MM.1S (cell line): ENCODE data around the gene RXRA.

Experiments
- DNase-seq: peaks from one replicate; pipeline ENCODE4 v3.0.0-alpha.2; 2015
- H2AFZ ChIP-seq: fragments of 300-600 bp; sonication (generic); 2 replicates; pipeline ENCODE4 v1.6.0; 2016; ENCODE audit warnings: antibody characterized with exemption, low read length
- H3F3A ChIP-seq: fragments of 300-600 bp; sonication (generic); 2 replicates; pipeline ENCODE4 v1.6.1; 2016; ENCODE audit warnings: mild to moderate bottlenecking, antibody characterized with exemption, low read length, moderate library complexity, mixed read lengths; ENCODE audit not compliant: insufficient read depth
- H3K27ac ChIP-seq: fragments of 300-600 bp; sonication (generic); 2 replicates; pipeline ENCODE4 v1.5.1; 2016; ENCODE audit warnings: mild to moderate bottlenecking, low read length
- H3K27me3 ChIP-seq: fragments of 300-600 bp; sonication (generic); replicated peaks from 2 replicates; pipeline ENCODE4 v1.6.0; 2016; ENCODE audit warnings: low read length; ENCODE audit not compliant: insufficient read depth
- H3K36me3 ChIP-seq: fragments of 300-600 bp; sonication (generic); replicated peaks from 2 replicates; pipeline ENCODE4 v1.6.1; 2016; ENCODE audit warnings: mild to moderate bottlenecking, low read length, mixed read lengths; ENCODE audit not compliant: insufficient read depth
- H3K4me1 ChIP-seq: fragments of 300-600 bp; sonication (generic); 2 replicates; pipeline ENCODE4 v1.6.1; 2016; ENCODE audit warnings: low read length, mixed read lengths
- H3K4me2 ChIP-seq: fragments of 300-600 bp; sonication (generic); 2 replicates; pipeline ENCODE4 v1.6.0; 2016; ENCODE audit warnings: low read depth, low read length
- H3K4me3 ChIP-seq: fragments of 300-600 bp; sonication (generic); 2 replicates; pipeline ENCODE4 v1.5.1; 2016; ENCODE audit warnings: low read length, mixed read lengths
- H3K79me2 ChIP-seq: fragments of 300-600 bp; sonication (generic); 2 replicates; pipeline ENCODE4 v1.6.1; 2016; ENCODE audit warnings: mixed run types, low read length, mixed read lengths
- H3K9ac ChIP-seq: fragments of 300-600 bp; sonication (generic); 2 replicates; pipeline ENCODE4 v1.6.1; 2016; ENCODE audit warnings: low read length, mixed read lengths
- H3K9me2 ChIP-seq: fragments of 300-600 bp; sonication (generic); replicated peaks from 2 replicates; pipeline ENCODE4 v1.6.1; 2016; ENCODE audit warnings: mild to moderate bottlenecking, low read length, mixed read lengths; ENCODE audit not compliant: insufficient read depth
- H3K9me3 ChIP-seq: fragments of 300-600 bp; sonication (generic); replicated peaks from 2 replicates; pipeline ENCODE4 v1.6.1; 2016; ENCODE audit warnings: mild to moderate bottlenecking, low read length, mixed read lengths; ENCODE audit not compliant: insufficient read depth
- H4K20me1 ChIP-seq: fragments of 300-600 bp; sonication (generic); 2 replicates; pipeline ENCODE4 v1.6.1; 2016; ENCODE audit warnings: mild to moderate bottlenecking, low read length, moderate library complexity, mixed read lengths; ENCODE audit not compliant: insufficient read depth
- CTCF ChIP-seq: fragments of 300-600 bp; sonication (generic); IDR thresholded peaks from 2 replicates; pipeline ENCODE4 v1.5.1; 2016; ENCODE audit warnings: antibody characterized with exemption, low read length, mixed read lengths
- EZH2 ChIP-seq: fragments of 300-600 bp; sonication (generic); optimal IDR thresholded peaks from 2 replicates; pipeline ENCODE3; 2017; ENCODE audit warnings: low read depth, mild to moderate bottlenecking, antibody characterized with exemption, low read length, mixed read lengths
- EZH2phosphoT487 ChIP-seq: fragments of 300-600 bp; sonication (generic); IDR thresholded peaks from 2 replicates; pipeline ENCODE4 v1.6.1; 2018; ENCODE audit warnings: antibody characterized with exemption, low read length

RXRA gene

GRCh38 chr9:134414900-134415425, 88.7 kb downstream of the RXRA start:
- no peaks in the 10 kb centered on the region for H3K9me3 ChIP-seq
- no peaks in the 10 kb centered on the region for H3K36me3 ChIP-seq
- no peaks in the 10 kb centered on the region for H3F3A ChIP-seq
- H4K20me1 ChIP-seq: no peaks in the 10 kb centered on the region
- H3K4me3 ChIP-seq: no peak overlapping the region
- H2AFZ ChIP-seq: no peak overlapping the region
- no peaks in the 10 kb centered on the region for H3K4me1 ChIP-seq
- H3K27ac ChIP-seq: no peak overlapping the region
- TF ChIP-seq CTCF (no peak), EZH2phosphoT487 (no peak), EZH2 (no peak)
- no peak overlapping the region for H3K9ac ChIP-seq
- H3K4me2 ChIP-seq: no peak overlapping the region
- no peaks in the 10 kb centered on the region for H3K9me2 ChIP-seq
- no peaks in the 10 kb centered on the region for H3K79me2 ChIP-seq
- DNase-seq: no peak
- H3K27me3 ChIP-seq: no peaks in the 10 kb centered on the region

- Histone ChIP-seq H3K36me3 (no peaks in the 10 kb centered on the region), H3K9ac (no peak overlapping the region), H3K9me3 (no peaks in the 10 kb centered on the region), H3K27ac (no peak overlapping the region), H3K4me3 (no peak overlapping the region), H3K4me2 (no peak overlapping the region), H3K4me1 (no peaks in the 10 kb centered on the region), H3K9me2 (no peaks in the 10 kb centered on the region), H3K27me3 (no peaks in the 10 kb centered on the region), H3F3A (no peaks in the 10 kb centered on the region), H4K20me1 (no peaks in the 10 kb centered on the region), H2AFZ (no peak overlapping the region), H3K79me2 (no peaks in the 10 kb centered on the region)
- DNase-seq: no peak
- TF ChIP-seq EZH2phosphoT487 (no peak), EZH2 (no peak), CTCF (no peak)
These were observed 90.2 kb downstream of the RXRA start for GRCh38 chr9:134416385-134417015.

- no peaks in the 10 kb centered on the region for H3K9me3 ChIP-seq
- H2AFZ ChIP-seq: no peak overlapping the region
- H3K9ac ChIP-seq: no peak overlapping the region
- H3K79me2 ChIP-seq: no peaks in the 10 kb centered on the region
- H3F3A ChIP-seq: no peaks in the 10 kb centered on the region
- H3K4me1 ChIP-seq: no peaks in the 10 kb centered on the region
- H3K27ac ChIP-seq: no peak overlapping the region
- no peak overlapping the region for H3K4me2 ChIP-seq
- H3K9me2 ChIP-seq: no peaks in the 10 kb centered on the region
- no peak for DNase-seq
- H4K20me1 ChIP-seq: no peaks in the 10 kb centered on the region
- no peaks in the 10 kb centered on the region for H3K27me3 ChIP-seq
- no peak overlapping the region for H3K4me3 ChIP-seq
- TF ChIP-seq EZH2 (no peak), CTCF (no peak), EZH2phosphoT487 (no peak)
- H3K36me3 ChIP-seq: no peaks in the 10 kb centered on the region
These were observed 92.1 kb downstream of the RXRA start for GRCh38 chr9:134418354-134418753.
